Measurements from ENCODE around the gene LLPH.
A peak's percentile ranks its signal among the peaks of the same experiment; 100 is the strongest.

The LLPH gene

DNA sequence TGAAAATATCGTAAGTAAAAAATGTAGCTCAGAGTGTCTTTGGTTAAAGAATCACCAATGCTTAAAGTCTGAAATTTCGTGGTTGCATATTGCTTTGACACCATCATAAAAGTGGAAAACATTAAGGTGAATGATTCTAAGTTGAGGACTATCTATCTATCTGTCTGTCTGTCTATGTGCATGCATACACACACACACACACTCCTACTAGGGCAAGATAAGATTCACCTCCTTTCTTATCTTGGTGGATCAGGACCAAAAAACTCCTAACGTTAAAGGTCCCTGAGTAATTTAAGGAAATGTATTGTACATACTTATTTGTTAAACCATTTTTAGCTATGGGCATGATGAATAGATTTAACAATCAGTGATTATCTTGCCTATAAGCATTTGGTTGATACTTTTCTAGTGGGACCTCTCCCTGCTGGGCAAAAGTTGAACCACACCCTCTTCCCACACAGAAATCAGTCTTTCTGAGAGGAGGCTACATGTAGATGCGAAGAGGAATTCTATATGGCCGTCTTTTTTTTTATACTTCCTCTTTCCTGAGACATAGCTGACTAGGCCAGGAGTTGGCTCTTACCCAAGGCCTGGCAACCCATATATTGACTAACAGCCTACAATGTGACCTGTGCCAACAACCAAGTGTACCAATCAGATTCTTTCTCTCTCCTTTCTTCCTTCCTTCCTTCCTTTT is 19.3 kb upstream of the LLPH start:
- TF ChIP-seq, protein P1, sequence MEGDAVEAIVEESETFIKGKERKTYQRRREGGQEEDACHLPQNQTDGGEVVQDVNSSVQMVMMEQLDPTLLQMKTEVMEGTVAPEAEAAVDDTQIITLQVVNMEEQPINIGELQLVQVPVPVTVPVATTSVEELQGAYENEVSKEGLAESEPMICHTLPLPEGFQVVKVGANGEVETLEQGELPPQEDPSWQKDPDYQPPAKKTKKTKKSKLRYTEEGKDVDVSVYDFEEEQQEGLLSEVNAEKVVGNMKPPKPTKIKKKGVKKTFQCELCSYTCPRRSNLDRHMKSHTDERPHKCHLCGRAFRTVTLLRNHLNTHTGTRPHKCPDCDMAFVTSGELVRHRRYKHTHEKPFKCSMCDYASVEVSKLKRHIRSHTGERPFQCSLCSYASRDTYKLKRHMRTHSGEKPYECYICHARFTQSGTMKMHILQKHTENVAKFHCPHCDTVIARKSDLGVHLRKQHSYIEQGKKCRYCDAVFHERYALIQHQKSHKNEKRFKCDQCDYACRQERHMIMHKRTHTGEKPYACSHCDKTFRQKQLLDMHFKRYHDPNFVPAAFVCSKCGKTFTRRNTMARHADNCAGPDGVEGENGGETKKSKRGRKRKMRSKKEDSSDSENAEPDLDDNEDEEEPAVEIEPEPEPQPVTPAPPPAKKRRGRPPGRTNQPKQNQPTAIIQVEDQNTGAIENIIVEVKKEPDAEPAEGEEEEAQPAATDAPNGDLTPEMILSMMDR (IDR thresholded peaks at IDR 0.05) = no peak

DNA sequence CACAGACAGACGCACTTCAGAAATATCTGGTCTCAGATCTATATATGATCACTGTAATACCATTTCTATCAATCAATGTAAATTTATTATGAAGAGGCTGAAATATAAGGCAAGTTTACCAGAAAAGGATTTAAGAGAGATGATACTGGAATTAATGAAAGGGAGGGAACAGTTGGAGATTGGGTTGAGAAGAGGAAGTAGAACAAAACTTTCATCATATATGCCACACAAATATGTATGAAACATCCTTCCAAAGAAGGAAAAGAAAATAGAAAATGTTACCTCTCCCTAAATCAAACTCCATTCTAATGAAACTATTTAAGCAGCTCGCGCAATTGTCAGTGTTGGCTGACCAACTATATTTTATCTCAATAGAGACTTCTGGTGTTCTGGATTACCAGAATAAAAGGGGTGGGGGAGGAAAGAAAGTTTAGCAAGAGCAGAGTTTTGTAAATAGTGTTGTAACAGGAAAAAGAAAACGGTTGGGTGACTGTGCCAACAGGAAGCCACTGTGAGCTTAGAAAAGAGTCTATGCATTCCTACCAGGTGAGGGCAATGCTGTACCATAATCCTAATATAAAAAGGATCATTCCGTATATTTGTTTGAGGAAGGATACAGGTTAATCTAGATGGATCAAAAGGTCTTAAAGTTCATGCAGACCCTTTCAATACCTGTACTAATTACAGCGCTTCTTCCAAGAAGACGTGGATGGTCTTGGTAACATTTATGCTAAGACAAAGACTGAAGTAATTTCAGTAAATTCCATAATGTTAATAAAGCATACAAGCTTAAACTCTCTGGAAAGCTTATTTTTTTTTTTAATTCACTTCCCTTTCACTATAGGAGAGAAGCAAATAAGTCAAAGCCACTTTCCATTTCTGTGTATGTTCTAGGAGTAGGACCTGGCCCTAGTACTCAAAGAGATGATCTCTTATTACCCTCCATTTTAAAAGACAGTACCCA is 14.5 kb upstream of the LLPH start:
- TF ChIP-seq, protein P1 (IDR thresholded peaks at IDR 0.05) = peak; percentile 80

DNA sequence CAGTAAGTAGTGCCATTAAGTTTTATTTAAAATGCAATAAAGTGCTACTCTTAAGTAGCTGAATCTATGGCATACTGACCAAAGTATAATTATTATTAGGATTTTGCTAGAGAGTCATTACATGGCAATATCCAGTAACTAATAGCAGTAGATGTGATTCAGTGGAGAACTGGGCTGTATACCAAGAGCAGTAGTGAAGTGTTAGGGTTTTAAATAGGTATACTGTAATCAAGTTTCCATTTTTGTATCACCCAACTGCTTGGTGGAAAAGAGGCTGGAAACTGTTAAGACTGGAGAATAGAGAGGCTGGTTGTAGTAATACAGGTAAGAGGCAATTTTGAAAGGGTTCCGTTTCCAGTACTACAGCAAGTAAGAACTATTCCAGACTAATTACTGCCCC is 13.3 kb upstream of the LLPH start:
- TF ChIP-seq, protein P1 (IDR thresholded peaks at IDR 0.05) = no peak

DNA sequence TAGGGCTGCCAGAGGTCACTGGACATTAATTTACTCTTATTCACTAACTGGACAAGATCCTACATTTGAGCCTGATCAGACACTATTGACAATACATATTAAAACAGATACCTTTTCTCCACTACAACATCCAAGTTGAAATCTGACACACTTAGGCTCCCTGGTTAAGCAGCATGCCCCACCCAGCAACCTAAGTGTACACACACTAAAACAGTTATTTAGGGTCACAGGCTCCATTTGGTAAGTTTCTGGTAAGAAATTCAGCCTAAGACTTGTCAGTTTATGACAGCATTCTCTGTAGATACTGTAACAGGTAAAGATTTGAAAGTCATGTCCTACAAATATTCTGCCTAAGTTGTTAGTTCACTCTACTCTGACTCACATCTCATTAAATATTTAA is 12.3 kb upstream of the LLPH start:
- TF ChIP-seq, protein P1 (IDR thresholded peaks at IDR 0.05) = no peak

DNA sequence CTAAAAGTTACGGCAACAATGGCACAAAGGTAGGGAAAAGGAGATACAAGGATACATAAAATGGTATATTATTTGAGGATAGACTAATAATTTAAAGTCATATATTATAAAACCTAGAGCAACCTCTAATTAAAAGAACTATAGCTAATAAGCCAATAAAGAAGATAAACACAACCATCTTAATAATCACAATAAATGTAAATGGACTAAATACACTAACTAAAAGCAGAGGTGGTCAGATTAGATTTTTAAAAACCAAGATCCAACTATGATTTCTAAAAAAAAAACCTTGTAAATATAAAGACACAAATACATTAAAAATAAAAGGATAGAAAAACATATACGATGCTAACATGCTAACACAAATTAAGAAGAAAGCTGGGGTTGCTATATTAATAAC is 10.7 kb upstream of the LLPH start:
- TF ChIP-seq, protein P1 (IDR thresholded peaks at IDR 0.05) = no peak

DNA sequence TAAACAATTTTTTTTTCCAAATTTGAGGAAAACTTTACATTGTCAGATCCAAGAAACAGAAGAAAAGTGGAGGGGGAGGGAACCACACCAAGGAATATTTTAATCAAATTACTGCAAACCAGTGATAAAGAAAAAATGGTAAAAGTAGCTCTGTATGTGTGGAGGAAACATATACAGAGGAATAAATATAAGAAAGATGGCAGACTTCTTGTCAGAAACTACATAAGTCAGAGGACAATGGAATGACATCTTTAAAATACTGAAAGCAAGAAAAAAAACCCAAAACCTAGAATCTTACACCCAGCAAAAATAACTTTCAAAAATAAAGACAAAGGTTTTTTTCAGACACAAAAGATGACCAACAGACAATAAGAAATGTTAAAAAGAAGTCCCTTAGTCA is 10.2 kb upstream of the LLPH start:
- TF ChIP-seq, protein P1 (IDR thresholded peaks at IDR 0.05) = no peak

DNA sequence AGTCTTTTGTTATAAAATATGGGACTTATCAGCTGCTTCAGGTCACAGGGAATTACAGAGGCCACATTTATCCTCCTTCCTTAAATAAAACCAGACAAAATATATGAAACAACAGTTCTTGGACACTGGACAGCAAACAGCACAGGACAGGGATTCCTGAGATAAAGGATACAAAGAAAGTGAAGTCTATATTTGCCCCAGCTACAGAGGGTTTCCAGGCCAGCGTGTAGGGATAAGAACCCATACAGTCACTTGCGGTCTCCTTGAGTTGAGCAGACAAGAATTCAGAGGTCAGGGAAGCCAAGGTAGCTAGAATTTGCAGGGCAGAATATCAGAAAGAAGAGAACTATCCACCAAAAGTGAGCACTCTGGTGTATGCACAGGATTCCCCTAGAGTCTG is 8.8 kb upstream of the LLPH start:
- TF ChIP-seq, protein P1 (IDR thresholded peaks at IDR 0.05) = no peak

All from LNCAP (cell line).